Daoy (cell line): ENCODE data around the gene NIPSNAP2. TPM values are rescaled to one million over a fixed set of nuclear protein-coding genes. Genes with fewer than 3 reads are reported as not detected.
"Not testable (repeated sequence)": the region's sequence is repeated elsewhere in the genome, so short reads cannot be mapped to it uniquely, and the experiment has no call there.

Source experiments
- DNase-seq: peaks from one replicate; pipeline ENCODE4 v3.0.0-alpha.2; 2015; ENCODE audit warnings: low read depth
- total RNA-seq: library from RNA; depleted of rRNA; stranded (reverse); fragments of >200 nt; shearing (Covaris generic); gene quantifications from 2 replicates; pipeline ENCODE4 v1.2.3, GENCODE V29; 2014; rRNA removed

Gene NIPSNAP2
- total RNA-seq, 1 experiment from 2014 or later = 68.6 TPM

DNA sequence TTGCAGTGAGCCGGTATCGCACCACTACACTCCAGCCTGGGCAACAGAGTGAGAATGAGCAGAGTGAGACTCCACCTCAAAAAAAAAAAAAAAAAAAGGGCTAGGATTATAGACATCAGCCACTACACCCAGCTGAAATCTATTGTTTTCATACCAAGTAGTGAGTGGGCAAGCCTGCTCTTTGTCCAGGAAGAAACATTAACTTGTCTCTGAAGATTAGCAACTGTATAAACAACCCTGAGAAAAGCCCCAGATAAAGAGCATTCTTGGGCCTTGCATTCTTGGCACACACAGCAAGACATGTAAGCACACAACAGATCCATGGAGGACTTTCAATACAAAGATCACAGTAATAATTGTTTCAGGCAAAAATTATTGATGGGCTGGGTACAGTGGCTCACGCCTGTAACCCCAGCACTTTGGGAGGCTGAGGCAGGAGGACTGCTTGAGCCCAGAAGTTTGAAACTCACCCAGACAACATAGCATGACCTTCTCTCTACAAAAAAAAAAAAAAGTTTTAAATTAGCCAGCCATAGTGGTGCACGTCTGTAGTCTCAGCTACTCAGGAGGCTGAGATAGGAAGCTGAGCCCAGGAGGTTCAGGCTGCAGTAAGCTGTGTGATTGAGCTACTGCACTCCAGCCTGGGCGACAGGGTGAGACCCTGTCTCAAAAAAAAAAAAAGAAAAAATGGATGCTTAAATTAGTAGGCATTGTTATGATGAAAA lies 82.5 kb downstream of the NIPSNAP2 start:
- peak; percentile 55 for DNase-seq

DNA sequence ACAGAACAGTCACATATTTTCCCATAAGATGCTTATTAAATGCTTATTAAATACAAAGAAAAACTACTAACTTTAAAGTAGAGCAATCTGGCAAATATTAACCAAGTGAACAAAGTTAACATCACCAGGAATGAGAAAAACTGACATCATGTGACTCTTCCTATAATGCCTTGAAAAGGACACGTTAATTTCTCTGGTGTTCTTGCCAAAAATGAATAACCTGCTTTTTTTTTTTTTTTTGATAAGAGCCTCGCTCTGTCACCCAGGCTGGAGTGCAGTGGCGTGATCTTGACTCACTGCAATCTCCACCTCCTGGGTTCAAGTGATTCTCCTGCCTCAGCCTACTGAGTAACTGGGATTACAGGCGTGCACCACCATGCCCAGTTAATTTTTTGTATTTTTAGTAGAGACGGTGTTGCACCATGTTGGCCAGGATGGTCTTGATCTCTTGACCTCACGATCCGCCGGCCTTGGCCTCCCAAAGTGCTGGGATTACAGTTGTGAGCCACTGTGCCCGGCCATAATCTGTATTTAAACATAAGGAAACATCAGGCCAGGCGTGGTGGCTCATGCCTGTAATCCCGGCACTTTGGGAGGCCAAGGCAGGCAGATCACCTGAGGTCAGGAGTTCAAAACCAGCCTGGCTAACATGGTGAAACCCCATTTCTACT lies 83.2 kb downstream of the NIPSNAP2 start:
- DNase-seq = not testable (repeated sequence)

DNA sequence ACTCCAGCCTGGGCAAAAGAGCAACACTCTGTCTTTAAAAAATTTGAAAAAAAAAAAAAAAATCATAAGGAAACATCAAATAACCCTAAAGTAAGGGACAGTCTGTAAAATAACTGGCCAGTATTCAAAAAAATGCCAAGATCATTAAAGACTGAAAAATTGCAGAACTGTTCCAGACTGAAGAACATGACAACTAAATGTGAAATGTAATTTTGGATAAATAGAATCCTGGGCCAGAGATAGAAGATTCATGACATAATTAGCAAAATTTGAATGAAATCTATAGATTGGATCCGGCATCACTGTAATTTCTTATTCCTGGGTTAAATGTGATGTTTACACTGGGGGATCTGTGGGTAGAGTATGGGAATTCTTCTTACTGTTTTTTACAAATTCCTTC lies 83.9 kb downstream of the NIPSNAP2 start:
- no peak for DNase-seq

DNA sequence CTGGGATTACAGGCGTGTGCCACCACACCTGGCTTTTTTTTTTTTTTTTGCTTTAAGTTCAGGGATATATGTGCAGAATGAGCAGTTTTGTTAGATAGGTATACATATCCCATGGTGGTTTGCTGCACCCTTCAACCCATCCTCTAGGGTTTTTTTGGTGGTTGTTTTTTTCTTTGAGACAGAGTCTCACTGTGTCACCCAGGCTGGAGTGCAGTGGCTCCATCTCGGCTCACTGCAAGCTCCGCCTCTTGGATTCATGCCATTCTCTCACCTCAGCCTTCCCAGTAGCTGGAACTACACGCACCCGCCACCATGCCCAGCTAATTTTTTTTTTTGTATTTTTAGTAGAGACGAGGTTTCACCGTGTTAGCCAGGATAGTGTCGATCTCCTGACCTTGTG lies 84.4 kb downstream of the NIPSNAP2 start:
- DNase-seq = peak; percentile 55

Other genes with a start within 250 kb of the NIPSNAP2 start
- gene SEPTIN14, start 101.8 kb upstream of the NIPSNAP2 start, total RNA-seq = not detected in 2 replicates
- 2.9 and 8.0 TPM in 2 replicates for gene ZNF713, start 77.1 kb upstream of the NIPSNAP2 start, total RNA-seq
- 40.0 and 55.8 TPM in 2 replicates for gene MRPS17, start 12.7 kb upstream of the NIPSNAP2 start, total RNA-seq
- gene PSPH, start 86.9 kb downstream of the NIPSNAP2 start, total RNA-seq = 113 and 129 TPM in 2 replicates
- gene CCT6A, start 87.2 kb downstream of the NIPSNAP2 start, total RNA-seq = 1,003 and 1,301 TPM in 2 replicates
- gene SUMF2, start 99.7 kb downstream of the NIPSNAP2 start, total RNA-seq = 167 and 168 TPM in 2 replicates
- 1.5 TPM in 1 of 2 replicates, not detected in the other for gene PHKG1, start 128.4 kb downstream of the NIPSNAP2 start, total RNA-seq
- 1,201 and 1,375 TPM in 2 replicates for gene CHCHD2, start 141.9 kb downstream of the NIPSNAP2 start, total RNA-seq
- not detected in 2 replicates for gene NUPR2, start 151.8 kb downstream of the NIPSNAP2 start, total RNA-seq